ENCODE measurements around the gene SCNN1A. TPM values are rescaled to one million over a fixed set of nuclear protein-coding genes. Genes with fewer than 3 reads are reported as not detected.

The SCNN1A gene
- total RNA-seq, 4 donors from 2014 or later, result 1.9 to 29.0 (median 15.7) TPM

GRCh38 chr12:6328045-6328779 lies 47.2 kb downstream of the SCNN1A start:
- no peak for TF ChIP-seq CTCF (IDR thresholded peaks at IDR 0.05)
- DNase-seq (ENCODE audit: low spot score), result no peak
- ATAC-seq (ENCODE audit: low FRiP score), result no peak

GRCh38 chr12:6327229-6328041 lies 47.9 kb downstream of the SCNN1A start:
- ATAC-seq (ENCODE audit: low FRiP score), result no peak
- TF ChIP-seq CTCF (IDR thresholded peaks at IDR 0.05), result no peak
- DNase-seq (ENCODE audit: low spot score), result no peak

GRCh38 chr12:6326316-6327228 lies 48.8 kb downstream of the SCNN1A start:
- TF ChIP-seq CTCF (IDR thresholded peaks at IDR 0.05), result peak in 1 of 3 donors; percentile 10
- ATAC-seq (ENCODE audit: low FRiP score), result peak; percentile 31
- no peak for DNase-seq (ENCODE audit: low spot score)

- ATAC-seq (ENCODE audit: low FRiP score), result no peak
- DNase-seq (ENCODE audit: low spot score), result no peak
- no peak for TF ChIP-seq CTCF (IDR thresholded peaks at IDR 0.05)
Observed at GRCh38 chr12:6324936-6325750, 50.2 kb downstream of the SCNN1A start.

GRCh38 chr12:6323995-6324711 lies 51.2 kb downstream of the SCNN1A start:
- DNase-seq (ENCODE audit: low spot score) (no peak), ATAC-seq (ENCODE audit: low FRiP score) (no peak)
- TF ChIP-seq CTCF (IDR thresholded peaks at IDR 0.05), result no peak
